KMS-11 (cell line): ENCODE measurements around the gene SELE.

Experiments used
- H2AFZ ChIP-seq: fragments of 200-600 bp; sonication (generic); 2 replicates; pipeline ENCODE4 v1.6.1; 2016; ENCODE audit warnings: antibody characterized with exemption, mixed run types, low read depth
- H3K27ac ChIP-seq: fragments of 200-600 bp; sonication (generic); 2 replicates; pipeline ENCODE4 v1.6.1; 2016; ENCODE audit warnings: mild to moderate bottlenecking, mixed run types
- H3K27me3 ChIP-seq: fragments of 200-600 bp; sonication (generic); 2 replicates; pipeline ENCODE4 v1.6.1; 2017; ENCODE audit warnings: mild to moderate bottlenecking, low read depth, mixed run types, moderate library complexity; ENCODE audit not compliant: insufficient read depth
- H3K36me3 ChIP-seq: fragments of 200-600 bp; sonication (generic); 2 replicates; pipeline ENCODE4 v1.6.1; 2017; ENCODE audit warnings: mild to moderate bottlenecking, mixed run types; ENCODE audit not compliant: insufficient read depth
- H3K4me1 ChIP-seq: fragments of 200-600 bp; sonication (generic); 2 replicates; pipeline ENCODE4 v1.6.1; 2016; ENCODE audit warnings: mild to moderate bottlenecking, low read depth, mixed run types; ENCODE audit not compliant: poor library complexity, severe bottlenecking
- H3K4me2 ChIP-seq: fragments of 200-600 bp; sonication (generic); 2 replicates; pipeline ENCODE4 v1.7.0; 2016; ENCODE audit warnings: mild to moderate bottlenecking, mixed run types
- H3K4me3 ChIP-seq: fragments of 200-600 bp; sonication (generic); IDR thresholded peaks from 2 replicates; pipeline ENCODE4 v1.6.1; 2017; ENCODE audit warnings: low read depth, low read length, mixed read lengths; ENCODE audit not compliant: insufficient read depth
- H3K79me2 ChIP-seq: fragments of 200-600 bp; sonication (generic); 2 replicates; pipeline ENCODE4 v1.6.1; 2016; ENCODE audit warnings: low read depth, mixed run types; ENCODE audit not compliant: insufficient read depth
- H3K9ac ChIP-seq: fragments of 200-600 bp; sonication (generic); 2 replicates; pipeline ENCODE4 v1.6.1; 2016; ENCODE audit warnings: mild to moderate bottlenecking, mixed run types
- H4K20me1 ChIP-seq: fragments of 200-600 bp; sonication (generic); 2 replicates; pipeline ENCODE4 v1.6.1; 2016; ENCODE audit warnings: mild to moderate bottlenecking, mixed run types; ENCODE audit not compliant: insufficient read depth
- CTCF ChIP-seq: fragments of 200-600 bp; sonication (generic); conservative IDR thresholded peaks from 2 replicates; pipeline ENCODE4 v1.6.1; 2017; ENCODE audit warnings: low read depth, mild to moderate bottlenecking, antibody characterized with exemption, low read length, moderate library complexity, mixed read lengths

Gene SELE

GRCh38 chr1:169676001-169676400 lies 57.9 kb downstream of the SELE start:
- Histone ChIP-seq H3K27ac (no peak overlapping the region), H3K4me3 (no peak overlapping the region), H4K20me1 (no peaks in the 10 kb centered on the region), H3K4me1 (no peaks in the 10 kb centered on the region), H3K27me3 (no peaks in the 10 kb centered on the region), H3K79me2 (no peaks in the 10 kb centered on the region), H2AFZ (no peak overlapping the region), H3K9ac (no peak overlapping the region), H3K36me3 (no peaks in the 10 kb centered on the region), H3K4me2 (no peak overlapping the region)
- no peak for TF ChIP-seq CTCF
